SK-N-SH (cell line): ENCODE data around the gene HOXD13. TPM values are rescaled to one million over a fixed set of nuclear protein-coding genes. Genes with fewer than 3 reads are reported as not detected.

Experiments used
- CTCF ChIA-PET: fragments of 300-600, 350-600 bp; formaldehyde crosslinking; extraction: SDS; loops from one replicate; lab custom pipeline; 2021; lab: Yijun Ruan, JAX
- POLR2A ChIA-PET: fragments of 350-600 bp; sonication (Branson Sonifier 250); formaldehyde crosslinking; extraction: SDS; loops from one replicate; lab custom pipeline; 2020; ENCODE audit warnings: antibody characterized with exemption, inconsistent platforms; lab: Yijun Ruan, JAX
- DNase-seq: peaks from one replicate; pipeline ENCODE4 v3.0.0; 2012
- H2AFZ ChIP-seq: fragments of 200-600 bp; sonication (generic); 2 replicates; pipeline ENCODE4 v1.8.1; 2016; ENCODE audit warnings: antibody characterized with exemption, mild to moderate bottlenecking, low read depth
- H3F3A ChIP-seq: fragments of 200-600 bp; sonication (generic); replicated peaks from 2 replicates; pipeline ENCODE3; 2016; ENCODE audit warnings: antibody characterized with exemption, mild to moderate bottlenecking; ENCODE audit not compliant: insufficient read depth
- H3K27ac ChIP-seq, 2 experiments: fragments of 200-500 bp in 1 of 2; fragments of 200-600 bp in 1 of 2; sonication (Bioruptor generic) in 1 of 2; sonication (generic), shearing (Covaris generic) in 1 of 2; 2 replicates each; pipeline versions ENCODE4 v1.5.1 to v1.6.1; 2014 to 2016; ENCODE audit warnings: low read depth in 2 of 2, inconsistent platforms in 1 of 2, low read length in 1 of 2, mild to moderate bottlenecking in 1 of 2, mixed read lengths in 1 of 2
- H3K27me3 ChIP-seq: fragments of 200-600 bp; sonication (generic), shearing (Covaris generic); 2 replicates; pipeline ENCODE4 v1.6.1; 2016; ENCODE audit warnings: mixed run types; ENCODE audit not compliant: insufficient read depth
- H3K36me3 ChIP-seq, 2 experiments: fragments of 200-500 bp in 1 of 2; fragments of 200-600 bp in 1 of 2; sonication (Bioruptor generic) in 1 of 2; sonication (generic) in 1 of 2; replicated peaks in 1 of 2; 2 replicates each; pipeline versions ENCODE3 to v1.5.1; 2014 to 2016; ENCODE audit warnings: low read length in 1 of 2, mild to moderate bottlenecking in 1 of 2; ENCODE audit not compliant: insufficient read depth in 2 of 2, control insufficient read depth in 1 of 2
- H3K4me1 ChIP-seq, 2 experiments: fragments of 200-500 bp in 1 of 2; fragments of 200-600 bp in 1 of 2; sonication (Bioruptor generic) in 1 of 2; sonication (generic), shearing (Covaris generic) in 1 of 2; 2 replicates each; pipeline versions ENCODE4 v1.5.1 to v1.6.1; 2014 to 2016; ENCODE audit warnings: low read depth in 1 of 2, low read length in 1 of 2, mixed run types in 1 of 2; ENCODE audit not compliant: insufficient read depth in 2 of 2, control insufficient read depth in 1 of 2
- H3K4me2 ChIP-seq: fragments of 200-600 bp; sonication (generic), shearing (Covaris generic); 2 replicates; pipeline ENCODE4 v1.6.1; 2017; ENCODE audit warnings: mixed run types
- H3K4me3 ChIP-seq, 2 experiments: fragments of 200-500 bp in 1 of 2; fragments of 200-600 bp in 1 of 2; sonication (Bioruptor generic) in 1 of 2; sonication (generic), shearing (Covaris generic) in 1 of 2; 2 replicates each; pipeline versions ENCODE4 v1.5.1 to v1.8.1; 2014 to 2016; ENCODE audit warnings: low read depth in 2 of 2, inconsistent platforms in 1 of 2, low read length in 1 of 2, mild to moderate bottlenecking in 1 of 2, mixed read lengths in 1 of 2, moderate library complexity in 1 of 2
- H3K79me2 ChIP-seq: fragments of 200-600 bp; sonication (generic); 2 replicates; pipeline ENCODE4 v1.8.1; 2017; ENCODE audit warnings: mild to moderate bottlenecking; ENCODE audit not compliant: insufficient read depth
- H3K9ac ChIP-seq: fragments of 200-600 bp; sonication (generic); 2 replicates; pipeline ENCODE4 v1.6.1; 2017; ENCODE audit warnings: mixed run types
- H3K9me2 ChIP-seq: fragments of 200-600 bp; sonication (generic); 2 replicates; pipeline ENCODE4 v1.6.1; 2017; ENCODE audit warnings: mixed run types
- H3K9me3 ChIP-seq: fragments of 200-600 bp; sonication (generic); 2 replicates; pipeline ENCODE4 v1.6.1; 2017; ENCODE audit warnings: mixed run types, mild to moderate bottlenecking, moderate library complexity
- H4K20me1 ChIP-seq: fragments of 200-600 bp; sonication (generic); 2 replicates; pipeline ENCODE4 v1.6.1; 2017; ENCODE audit warnings: mild to moderate bottlenecking, mixed run types; ENCODE audit not compliant: insufficient read depth
- CTCF ChIP-seq: fragments of 200-600 bp; sonication (generic); IDR thresholded peaks from 2 replicates; pipeline ENCODE4 v1.6.1; 2017; ENCODE audit warnings: antibody characterized with exemption, mild to moderate bottlenecking, moderate library complexity
- ELF1 ChIP-seq: IDR thresholded peaks from 2 replicates; pipeline ENCODE4 v1.4.0; 2012
- EP300 ChIP-seq, 2 experiments: IDR thresholded peaks; 2 replicates each; pipeline versions ENCODE4 v1.4.0 to v1.6.1; 2012; ENCODE audit warnings: borderline replicate concordance in 1 of 2, low read depth in 1 of 2, low read length in 1 of 2
- FOSL2 ChIP-seq: IDR thresholded peaks from 2 replicates; pipeline ENCODE4 v1.4.0; 2012; ENCODE audit warnings: low read depth, mild to moderate bottlenecking, moderate library complexity, borderline replicate concordance
- FOXJ3 ChIP-seq: sonication (generic); formaldehyde crosslinking; IDR thresholded peaks from 2 replicates; pipeline ENCODE4 v1.5.1; 2020; ENCODE audit warnings: mild to moderate bottlenecking, missing genetic modification reagents
- IRF3 ChIP-seq: fragments of 150-350 bp; IDR thresholded peaks from 2 replicates; pipeline ENCODE4 v1.6.1; 2016; ENCODE audit warnings: mild to moderate bottlenecking, low read depth, low read length
- JUND ChIP-seq: IDR thresholded peaks from 2 replicates; pipeline ENCODE4 v1.4.0; 2012
- MAX ChIP-seq: IDR thresholded peaks from 2 replicates; pipeline ENCODE4 v1.4.0; 2012; ENCODE audit warnings: low read depth
- MXI1 ChIP-seq: IDR thresholded peaks from 2 replicates; pipeline ENCODE4 v1.6.1; 2012; ENCODE audit warnings: mild to moderate bottlenecking, low read depth, low read length, improper control_type of control experiment
- NFIC ChIP-seq: IDR thresholded peaks from 2 replicates; pipeline ENCODE4 v1.4.0; 2012; ENCODE audit warnings: borderline replicate concordance
- NRF1 ChIP-seq: IDR thresholded peaks from 2 replicates; pipeline ENCODE4 v1.6.1; 2012; ENCODE audit warnings: low read depth, mild to moderate bottlenecking, low read length
- RCOR1 ChIP-seq: fragments of 150-350 bp; IDR thresholded peaks from 2 replicates; pipeline ENCODE4 v1.6.1; 2017; ENCODE audit warnings: antibody characterized with exemption, low read length
- REST ChIP-seq: IDR thresholded peaks from 2 replicates; pipeline ENCODE4 v1.6.1; 2012; ENCODE audit warnings: mild to moderate bottlenecking, low read depth, low read length, moderate library complexity
- RFX5 ChIP-seq: IDR thresholded peaks from 2 replicates; pipeline ENCODE4 v1.6.1; 2012; ENCODE audit warnings: mild to moderate bottlenecking, improper control_type of control experiment, low read length
- SMC3 ChIP-seq: IDR thresholded peaks from 2 replicates; pipeline ENCODE4 v1.6.1; 2012; ENCODE audit warnings: low read depth, low read length, improper control_type of control experiment
- USF2 ChIP-seq: fragments of 150-350 bp; IDR thresholded peaks from 2 replicates; pipeline ENCODE4 v1.6.1; 2017; ENCODE audit warnings: antibody characterized with exemption, low read length, low read depth, borderline replicate concordance
- YY1 ChIP-seq: IDR thresholded peaks from 2 replicates; pipeline ENCODE4 v1.4.0; 2012; ENCODE audit warnings: low read depth, mild to moderate bottlenecking
- ZBTB33 ChIP-seq: IDR thresholded peaks from 2 replicates; pipeline ENCODE4 v1.4.0; 2012; ENCODE audit warnings: low read depth, borderline replicate concordance
- WGBS: methylation state at CpG from one replicate; pipeline ENCODE4 v1.1.6; 2017; ENCODE audit warnings: low lambda C conversion rate; 5-methylcytosine and 5-hydroxymethylcytosine counted together
- polyA plus RNA-seq, 3 experiments: library from polyadenylated mRNA; depleted of rRNA; stranded (reverse); fragments of >200 nt; gene quantifications; 2 replicates each; pipeline ENCODE4 v1.2.3, GENCODE V29; 2012

The HOXD13 gene
- polyA plus RNA-seq, 1 of the 3 experiments (the other 2 are of a cell fraction), result not detected

- no peaks in the 10 kb centered on the region for H3K9me2 ChIP-seq
- H3K4me1 ChIP-seq, result peaks cover 0 to 18% of the 10 kb centered on the region in 2 experiments; a peak in 2 of 4 replicates
- H3K79me2 ChIP-seq, result no peaks in the 10 kb centered on the region
- WGBS, result 77% methylated on average over 7 of the region's 7 CpGs
- no peaks in the 10 kb centered on the region for H3K36me3 ChIP-seq
- CTCF ChIA-PET, result interaction anchor here (0.6 to 17.7 kb wide), 12 partner anchors 8 to 1046 kb away, joined by 3 to 264 read pairs (median 6); partner anchors contain the start of genes EVX2, HOXD12, HOXD13 and HOXD9
- peaks cover 91% of the 10 kb centered on the region for H3K27me3 ChIP-seq
- no peak overlapping the region for H3K4me3 ChIP-seq
- TF ChIP-seq RCOR1 (no peak), ZBTB33 (no peak), MAX (no peak), FOXJ3 (CRISPR knock-in tag) (no peak), YY1 (no peak), USF2 (no peak), REST (no peak), RFX5 (no peak), ELF1 (no peak), JUND (no peak), MXI1 (no peak), SMC3 (no peak), FOSL2 (no peak), NRF1 (no peak), IRF3 (no peak), CTCF (no peak), NFIC (no peak), EP300 (IDR thresholded peaks at IDR 0.05; ENCODE audit: borderline replicate concordance in 1 of 2, low read depth in 1 of 2, low read length in 1 of 2) (no peak)
- POLR2A ChIA-PET, result no interaction called here
- DNase-seq, result no peak
- no peaks in the 10 kb centered on the region for H4K20me1 ChIP-seq
- H3K4me2 ChIP-seq, result no peak overlapping the region
- H3K27ac ChIP-seq, result no peak overlapping the region
- no peaks in the 10 kb centered on the region for H3K9me3 ChIP-seq
- H2AFZ ChIP-seq, result no peak overlapping the region
- H3F3A ChIP-seq, result peaks cover 8% of the 10 kb centered on the region
- H3K9ac ChIP-seq, result no peak overlapping the region
These were observed 10.7 kb downstream of the HOXD13 start for GRCh38 chr2:176103194-176103593.
